Loucy (cell line): Measurements from ENCODE around the gene CAPN2.

Experiments
- H2AFZ ChIP-seq: fragments of 200-600 bp; sonication (generic); 2 replicates; pipeline ENCODE4 v1.6.0; 2016; ENCODE audit warnings: antibody characterized with exemption, mild to moderate bottlenecking, low read length, moderate library complexity
- H3F3A ChIP-seq: fragments of 200-600 bp; 2 replicates; pipeline ENCODE4 v1.6.0; 2016; ENCODE audit warnings: antibody characterized with exemption, low read depth, mild to moderate bottlenecking
- H3K27me3 ChIP-seq: fragments of 200-600 bp; sonication (generic); 2 replicates; pipeline ENCODE4 v1.6.1; 2014; ENCODE audit warnings: low read length, mild to moderate bottlenecking; ENCODE audit not compliant: insufficient read depth, poor library complexity, severe bottlenecking
- H3K36me3 ChIP-seq: fragments of 200-600 bp; sonication (generic); 2 replicates; pipeline ENCODE4 v1.6.1; 2016; ENCODE audit warnings: low read length; ENCODE audit not compliant: insufficient read depth
- H3K4me1 ChIP-seq: fragments of 200-600 bp; sonication (generic); 2 replicates; pipeline ENCODE4 v1.5.1; 2014; ENCODE audit warnings: low read length, mild to moderate bottlenecking; ENCODE audit not compliant: insufficient read depth, poor library complexity, severe bottlenecking
- H3K4me2 ChIP-seq: fragments of 200-600 bp; sonication (generic); 2 replicates; pipeline ENCODE4 v1.6.0; 2014; ENCODE audit warnings: antibody characterized with exemption, low read length, low read depth, mild to moderate bottlenecking; ENCODE audit not compliant: poor library complexity, severe bottlenecking
- H3K4me3 ChIP-seq: fragments of 200-600 bp; sonication (generic); 2 replicates; pipeline ENCODE4 v1.5.1; 2014; ENCODE audit warnings: low read length, mild to moderate bottlenecking, mixed read lengths; ENCODE audit not compliant: poor library complexity, severe bottlenecking
- H3K79me2 ChIP-seq: fragments of 200-600 bp; sonication (generic); 2 replicates; pipeline ENCODE4 v1.6.1; 2014; ENCODE audit warnings: low read length; ENCODE audit not compliant: insufficient read depth
- H3K9ac ChIP-seq: fragments of 200-600 bp; sonication (generic); 2 replicates; pipeline ENCODE4 v1.6.0; 2014; ENCODE audit warnings: mild to moderate bottlenecking, low read depth, low read length, moderate library complexity; ENCODE audit not compliant: poor library complexity, severe bottlenecking
- H3K9me2 ChIP-seq: fragments of 200-600 bp; sonication (generic); replicated peaks from 2 replicates; pipeline ENCODE4 v1.6.1; 2016; ENCODE audit warnings: low read depth, low read length, mixed read lengths
- H3K9me3 ChIP-seq: fragments of 200-600 bp; sonication (generic); 2 replicates; pipeline ENCODE4 v1.6.1; 2014; ENCODE audit warnings: mild to moderate bottlenecking, antibody characterized with exemption, low read length, low read depth; ENCODE audit not compliant: insufficient read depth
- H4K20me1 ChIP-seq: fragments of 200-600 bp; sonication (generic); 2 replicates; pipeline ENCODE4 v1.6.0; 2014; ENCODE audit warnings: antibody characterized with exemption, low read length, mild to moderate bottlenecking; ENCODE audit not compliant: insufficient read depth, poor library complexity, severe bottlenecking
- EZH2phosphoT487 ChIP-seq: fragments of 200-600 bp; IDR thresholded peaks from 2 replicates; pipeline ENCODE4 v1.6.1; 2018; ENCODE audit warnings: antibody characterized with exemption, mild to moderate bottlenecking, moderate library complexity, borderline replicate concordance
- TF ChIP-seq, protein P1 (sequence below): fragments of 200-600 bp; sonication (generic); conservative IDR thresholded peaks from 2 replicates; pipeline ENCODE4 v1.5.1; 2014; ENCODE audit warnings: mild to moderate bottlenecking, antibody characterized with exemption, low read length

The CAPN2 gene

DNA sequence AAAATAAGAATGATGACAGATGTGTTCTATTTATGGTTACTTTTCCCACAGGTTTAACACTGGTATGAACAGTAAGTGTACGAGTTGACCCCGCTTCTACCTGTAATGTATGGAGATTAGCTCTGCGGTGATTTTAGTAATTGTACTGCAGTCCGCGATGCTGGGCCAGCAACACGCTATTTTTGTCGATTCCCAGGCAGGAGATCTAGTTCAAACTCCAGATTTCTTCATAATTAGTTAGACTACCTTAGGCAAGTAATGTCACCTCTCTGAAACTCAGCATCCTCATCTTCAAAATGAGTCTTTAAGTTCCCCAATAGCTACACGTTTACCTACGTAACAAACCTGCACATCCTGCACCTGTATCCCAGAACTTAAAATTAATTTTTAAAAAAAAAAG lies 111.9 kb downstream of the CAPN2 start:
- Histone ChIP-seq H3K9ac (no peak overlapping the region), H3K4me3 (no peak overlapping the region), H3F3A (no peaks in the 10 kb centered on the region), H2AFZ (no peak overlapping the region), H3K9me2 (no peaks in the 10 kb centered on the region), H3K27me3 (no peaks in the 10 kb centered on the region), H3K4me1 (peaks cover 27% of the 10 kb centered on the region), H3K79me2 (peaks cover 91% of the 10 kb centered on the region), H3K36me3 (peaks cover 21% of the 10 kb centered on the region; the same call in 1 of the 2 replicates), H3K9me3 (no peaks in the 10 kb centered on the region), H3K4me2 (no peak overlapping the region), H4K20me1 (peaks cover 28% of the 10 kb centered on the region)
- no peak for TF ChIP-seq EZH2phosphoT487
- TF ChIP-seq, protein P1, sequence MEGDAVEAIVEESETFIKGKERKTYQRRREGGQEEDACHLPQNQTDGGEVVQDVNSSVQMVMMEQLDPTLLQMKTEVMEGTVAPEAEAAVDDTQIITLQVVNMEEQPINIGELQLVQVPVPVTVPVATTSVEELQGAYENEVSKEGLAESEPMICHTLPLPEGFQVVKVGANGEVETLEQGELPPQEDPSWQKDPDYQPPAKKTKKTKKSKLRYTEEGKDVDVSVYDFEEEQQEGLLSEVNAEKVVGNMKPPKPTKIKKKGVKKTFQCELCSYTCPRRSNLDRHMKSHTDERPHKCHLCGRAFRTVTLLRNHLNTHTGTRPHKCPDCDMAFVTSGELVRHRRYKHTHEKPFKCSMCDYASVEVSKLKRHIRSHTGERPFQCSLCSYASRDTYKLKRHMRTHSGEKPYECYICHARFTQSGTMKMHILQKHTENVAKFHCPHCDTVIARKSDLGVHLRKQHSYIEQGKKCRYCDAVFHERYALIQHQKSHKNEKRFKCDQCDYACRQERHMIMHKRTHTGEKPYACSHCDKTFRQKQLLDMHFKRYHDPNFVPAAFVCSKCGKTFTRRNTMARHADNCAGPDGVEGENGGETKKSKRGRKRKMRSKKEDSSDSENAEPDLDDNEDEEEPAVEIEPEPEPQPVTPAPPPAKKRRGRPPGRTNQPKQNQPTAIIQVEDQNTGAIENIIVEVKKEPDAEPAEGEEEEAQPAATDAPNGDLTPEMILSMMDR = no peak

DNA sequence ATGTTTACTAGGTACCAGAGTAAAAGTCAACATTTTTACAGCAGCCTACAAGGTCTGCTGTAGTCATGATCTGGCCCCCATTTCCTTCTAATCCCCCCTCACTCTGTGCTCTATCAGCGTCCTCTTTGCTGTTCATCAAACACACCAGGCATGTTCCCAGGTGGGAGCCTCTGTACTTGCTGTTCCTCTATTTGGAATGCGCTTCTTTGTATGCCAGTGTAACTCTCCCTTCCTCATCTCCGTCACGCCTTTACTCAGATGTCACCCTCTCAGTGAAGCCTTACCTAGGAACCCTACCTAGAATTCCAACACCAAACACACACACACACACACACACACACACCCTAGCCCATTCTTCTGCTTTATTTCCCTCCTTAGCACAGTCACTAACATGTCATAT lies 112.4 kb downstream of the CAPN2 start:
- H3K36me3 ChIP-seq = peaks cover 18% of the 10 kb centered on the region; the same call in 1 of the 2 replicates
- H2AFZ ChIP-seq = no peak overlapping the region
- H3K9ac ChIP-seq = no peak overlapping the region
- peaks cover 32% of the 10 kb centered on the region for H4K20me1 ChIP-seq
- no peaks in the 10 kb centered on the region for H3F3A ChIP-seq
- no peak overlapping the region for H3K4me3 ChIP-seq
- TF ChIP-seq EZH2phosphoT487 = no peak
- TF ChIP-seq, protein P1 = no peak
- peaks cover 94% of the 10 kb centered on the region for H3K79me2 ChIP-seq
- H3K9me2 ChIP-seq = no peaks in the 10 kb centered on the region
- H3K4me2 ChIP-seq = no peak overlapping the region
- no peaks in the 10 kb centered on the region for H3K27me3 ChIP-seq
- H3K9me3 ChIP-seq = no peaks in the 10 kb centered on the region
- peaks cover 27% of the 10 kb centered on the region for H3K4me1 ChIP-seq
